MM.1S (cell line): ENCODE data around the gene CLEC4A.
"Not testable (repeated sequence)": the region's sequence is repeated elsewhere in the genome, so short reads cannot be mapped to it uniquely, and the experiment has no call there.

Source experiments
- EZH2 ChIP-seq: fragments of 300-600 bp; sonication (generic); optimal IDR thresholded peaks from 2 replicates; pipeline ENCODE3; 2017; ENCODE audit warnings: low read depth, mild to moderate bottlenecking, antibody characterized with exemption, low read length, mixed read lengths
- TF ChIP-seq, protein P1 (sequence below): fragments of 300-600 bp; sonication (generic); IDR thresholded peaks from 2 replicates; pipeline ENCODE4 v1.5.1; 2016; ENCODE audit warnings: antibody characterized with exemption, low read length, mixed read lengths

DNA sequence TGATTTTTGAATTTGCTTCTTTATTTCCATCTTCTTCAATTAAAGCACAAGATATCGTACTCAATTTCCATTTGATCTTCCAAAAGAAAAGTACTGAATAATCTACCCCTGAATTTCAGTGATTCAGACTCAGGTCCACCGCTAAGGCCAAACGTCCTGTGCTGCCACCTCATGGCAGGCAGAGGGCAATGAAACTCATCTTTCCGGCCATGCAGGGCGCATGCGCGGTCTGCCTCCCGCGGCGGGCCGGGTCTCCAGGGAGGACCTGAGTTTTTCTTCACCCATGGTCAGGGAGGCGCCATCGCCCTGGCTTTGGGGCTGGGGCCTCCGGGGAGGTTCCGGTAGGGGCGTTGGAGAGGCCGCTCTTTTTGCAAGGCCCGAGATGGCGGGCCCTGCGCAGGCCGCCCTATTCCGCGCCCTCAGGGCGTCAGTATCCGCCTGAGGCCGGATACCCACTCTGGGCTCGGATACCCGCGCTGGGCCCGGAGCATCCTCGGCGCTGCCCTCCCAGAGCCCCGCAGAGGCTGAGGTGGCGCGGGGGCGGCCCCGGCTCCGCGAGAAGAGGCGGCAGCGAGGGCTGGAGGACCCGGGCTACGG lies 56.7 kb downstream of the CLEC4A start:
- TF ChIP-seq, protein P1, sequence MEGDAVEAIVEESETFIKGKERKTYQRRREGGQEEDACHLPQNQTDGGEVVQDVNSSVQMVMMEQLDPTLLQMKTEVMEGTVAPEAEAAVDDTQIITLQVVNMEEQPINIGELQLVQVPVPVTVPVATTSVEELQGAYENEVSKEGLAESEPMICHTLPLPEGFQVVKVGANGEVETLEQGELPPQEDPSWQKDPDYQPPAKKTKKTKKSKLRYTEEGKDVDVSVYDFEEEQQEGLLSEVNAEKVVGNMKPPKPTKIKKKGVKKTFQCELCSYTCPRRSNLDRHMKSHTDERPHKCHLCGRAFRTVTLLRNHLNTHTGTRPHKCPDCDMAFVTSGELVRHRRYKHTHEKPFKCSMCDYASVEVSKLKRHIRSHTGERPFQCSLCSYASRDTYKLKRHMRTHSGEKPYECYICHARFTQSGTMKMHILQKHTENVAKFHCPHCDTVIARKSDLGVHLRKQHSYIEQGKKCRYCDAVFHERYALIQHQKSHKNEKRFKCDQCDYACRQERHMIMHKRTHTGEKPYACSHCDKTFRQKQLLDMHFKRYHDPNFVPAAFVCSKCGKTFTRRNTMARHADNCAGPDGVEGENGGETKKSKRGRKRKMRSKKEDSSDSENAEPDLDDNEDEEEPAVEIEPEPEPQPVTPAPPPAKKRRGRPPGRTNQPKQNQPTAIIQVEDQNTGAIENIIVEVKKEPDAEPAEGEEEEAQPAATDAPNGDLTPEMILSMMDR = peak; percentile 53
- not testable (repeated sequence) for TF ChIP-seq EZH2
